Hepatocyte (in vitro differentiated cells): Measurements from ENCODE around the gene DYNLL1.
"Not testable (repeated sequence)": the region's sequence is repeated elsewhere in the genome, so short reads cannot be mapped to it uniquely, and the experiment has no call there.

Experiments used
- EZH2 ChIP-seq: fragments of 200-600 bp; sonication (generic); IDR thresholded peaks from 2 replicates; pipeline ENCODE4 v1.6.1; 2016; ENCODE audit warnings: antibody characterized with exemption, mild to moderate bottlenecking, borderline replicate concordance
- EZH2phosphoT487 ChIP-seq: fragments of 200-600 bp; sonication (generic); IDR thresholded peaks from one replicate; pipeline ENCODE4 v1.6.1; 2018; ENCODE audit warnings: antibody characterized with exemption, mild to moderate bottlenecking, low read depth, moderate library complexity; ENCODE audit not compliant: unreplicated experiment, severe bottlenecking
- TF ChIP-seq, protein P1 (sequence below): fragments of 200-600 bp; sonication (generic); IDR thresholded peaks from 2 replicates; pipeline ENCODE4 v1.5.1; 2016; ENCODE audit warnings: antibody characterized with exemption, mild to moderate bottlenecking; ENCODE audit not compliant: poor library complexity

- TF ChIP-seq, protein P1, sequence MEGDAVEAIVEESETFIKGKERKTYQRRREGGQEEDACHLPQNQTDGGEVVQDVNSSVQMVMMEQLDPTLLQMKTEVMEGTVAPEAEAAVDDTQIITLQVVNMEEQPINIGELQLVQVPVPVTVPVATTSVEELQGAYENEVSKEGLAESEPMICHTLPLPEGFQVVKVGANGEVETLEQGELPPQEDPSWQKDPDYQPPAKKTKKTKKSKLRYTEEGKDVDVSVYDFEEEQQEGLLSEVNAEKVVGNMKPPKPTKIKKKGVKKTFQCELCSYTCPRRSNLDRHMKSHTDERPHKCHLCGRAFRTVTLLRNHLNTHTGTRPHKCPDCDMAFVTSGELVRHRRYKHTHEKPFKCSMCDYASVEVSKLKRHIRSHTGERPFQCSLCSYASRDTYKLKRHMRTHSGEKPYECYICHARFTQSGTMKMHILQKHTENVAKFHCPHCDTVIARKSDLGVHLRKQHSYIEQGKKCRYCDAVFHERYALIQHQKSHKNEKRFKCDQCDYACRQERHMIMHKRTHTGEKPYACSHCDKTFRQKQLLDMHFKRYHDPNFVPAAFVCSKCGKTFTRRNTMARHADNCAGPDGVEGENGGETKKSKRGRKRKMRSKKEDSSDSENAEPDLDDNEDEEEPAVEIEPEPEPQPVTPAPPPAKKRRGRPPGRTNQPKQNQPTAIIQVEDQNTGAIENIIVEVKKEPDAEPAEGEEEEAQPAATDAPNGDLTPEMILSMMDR, result not testable (repeated sequence)
- TF ChIP-seq EZH2, EZH2phosphoT487: not testable (repeated sequence)
Observed at GRCh38 chr12:120519324-120519723, 23.4 kb downstream of the DYNLL1 start.
